CD14-positive monocyte (primary cell): ENCODE data around the gene OVOL3. TPM values are rescaled to one million over a fixed set of nuclear protein-coding genes. Genes with fewer than 3 reads are reported as not detected.

Experiments
- DNase-seq, 3 donors: peaks; one replicate each; pipeline ENCODE4 v3.0.0-alpha.2; 2011 to 2022
- H2AFZ ChIP-seq: 2 replicates; pipeline ENCODE4 v1.6.0; 2012; ENCODE audit warnings: mild to moderate bottlenecking, low read depth, low read length, inconsistent platforms; ENCODE audit not compliant: insufficient read depth, poor library complexity, severe bottlenecking
- H3K27ac ChIP-seq, 2 donors: 1 replicate in 1 of 2; 2 replicates in 1 of 2; pipeline ENCODE4 v1.5.1; 2012 to 2013; ENCODE audit warnings: low read length in 2 of 2, control low read depth in 1 of 2, inconsistent platforms in 1 of 2, low read depth in 1 of 2, mild to moderate bottlenecking in 1 of 2
- H3K27me3 ChIP-seq, 2 donors: one replicate each; pipeline versions ENCODE4 v1.6.0 to v1.6.1; 2011 to 2013; ENCODE audit warnings: low read length in 2 of 2; ENCODE audit not compliant: control insufficient read depth in 2 of 2, insufficient read depth in 2 of 2
- H3K36me3 ChIP-seq, 2 donors: replicated peaks in 1 of 2; 1 replicate in 1 of 2; 2 replicates in 1 of 2; pipeline versions ENCODE4 v1.5.1 to v1.6.1; 2012 to 2013; ENCODE audit warnings: low read length in 2 of 2, control low read depth in 1 of 2, inconsistent platforms in 1 of 2, mild to moderate bottlenecking in 1 of 2; ENCODE audit not compliant: insufficient read depth in 2 of 2, control insufficient read depth in 1 of 2
- H3K4me1 ChIP-seq, 2 donors: 1 replicate in 1 of 2; 2 replicates in 1 of 2; pipeline versions ENCODE4 v1.5.1 to v1.6.1; 2012 to 2013; ENCODE audit warnings: low read length in 2 of 2, control low read depth in 1 of 2, inconsistent platforms in 1 of 2, mild to moderate bottlenecking in 1 of 2, moderate library complexity in 1 of 2; ENCODE audit not compliant: insufficient read depth in 2 of 2, control insufficient read depth in 1 of 2
- H3K4me2 ChIP-seq: replicated peaks from 2 replicates; pipeline ENCODE3; 2012; ENCODE audit warnings: low read length, moderate library complexity, mild to moderate bottlenecking; ENCODE audit not compliant: poor library complexity, severe bottlenecking; ENCODE audit errors: extremely low read depth
- H3K4me3 ChIP-seq, 3 experiments: fragments of 200-600 bp in 1 of 3; sonication (generic) in 1 of 3; replicated peaks in 1 of 3; 1 replicate in 2 of 3; 2 replicates in 1 of 3; pipeline ENCODE4 v1.5.1; 2011 to 2013; ENCODE audit warnings: low read length in 3 of 3, mild to moderate bottlenecking in 3 of 3, control low read depth in 2 of 3, low read depth in 2 of 3, inconsistent platforms in 1 of 3, moderate library complexity in 1 of 3
- H3K79me2 ChIP-seq: 2 replicates; pipeline ENCODE4 v1.6.0; 2012; ENCODE audit warnings: mild to moderate bottlenecking, control low read depth, inconsistent platforms, low read length, moderate library complexity; ENCODE audit not compliant: insufficient read depth
- H3K9ac ChIP-seq: 2 replicates; pipeline ENCODE4 v1.6.0; 2017; ENCODE audit warnings: low read length, mild to moderate bottlenecking; ENCODE audit not compliant: insufficient read depth, poor library complexity, severe bottlenecking
- H3K9me3 ChIP-seq, 2 donors: replicated peaks in 1 of 2; 1 replicate in 1 of 2; 2 replicates in 1 of 2; pipeline versions ENCODE4 v1.5.1 to v1.6.1; 2012 to 2013; ENCODE audit warnings: low read length in 2 of 2, control low read depth in 1 of 2; ENCODE audit not compliant: control insufficient read depth in 1 of 2, insufficient read depth in 1 of 2
- H4K20me1 ChIP-seq: 2 replicates; pipeline ENCODE4 v1.6.0; 2012; ENCODE audit warnings: mild to moderate bottlenecking, low read length, control low read depth, moderate library complexity; ENCODE audit not compliant: insufficient read depth
- H3K27ac Mint-ChIP-seq, 7 donors: one replicate each; pipeline ENCODE4 v1.8.0; 2020; ENCODE audit warnings: mild to moderate bottlenecking in 7 of 7, mixed read lengths in 7 of 7, moderate library complexity in 6 of 7, inconsistent platforms in 2 of 7
- H3K27me3 Mint-ChIP-seq, 3 donors: one replicate each; pipeline ENCODE4 v1.8.0; 2021 to 2022; ENCODE audit warnings: low read depth in 3 of 3, mild to moderate bottlenecking in 3 of 3, mixed read lengths in 3 of 3, moderate library complexity in 3 of 3, inconsistent platforms in 1 of 3
- H3K36me3 Mint-ChIP-seq, 2 donors: one replicate each; pipeline ENCODE4 v1.8.0; 2020; ENCODE audit warnings: mixed read lengths in 2 of 2, inconsistent platforms in 1 of 2, mild to moderate bottlenecking in 1 of 2
- H3K4me1 Mint-ChIP-seq: one replicate; pipeline ENCODE4 v1.8.0; 2020; ENCODE audit warnings: mild to moderate bottlenecking, mixed read lengths
- H3K4me3 Mint-ChIP-seq, 2 donors: one replicate each; pipeline ENCODE4 v1.8.0; 2020; ENCODE audit warnings: mild to moderate bottlenecking in 2 of 2, mixed read lengths in 2 of 2, moderate library complexity in 1 of 2
- H3K9me3 Mint-ChIP-seq, 7 donors: one replicate each; pipeline ENCODE4 v1.8.0; 2020 to 2022; ENCODE audit warnings: mixed read lengths in 7 of 7, mild to moderate bottlenecking in 6 of 7, moderate library complexity in 6 of 7, inconsistent platforms in 2 of 7
- WGBS: methylation state at CpG from one replicate; pipeline ENCODE4 v1.1.5; 2013; ENCODE audit warnings: missing lambda C conversion rate; ENCODE audit not compliant: insufficient coverage; 5-methylcytosine and 5-hydroxymethylcytosine counted together
- intact Hi-C, 2 donors: fragments of 100-400 bp; cut with micrococcal nuclease; formaldehyde crosslinking; loops; one replicate each; pipeline versions ENCODE4 v1.15.0 to v1.15.1; 2023
- polyA plus RNA-seq, 3 donors: library from polyadenylated mRNA; depleted of rRNA in 1 of 3; unstranded in 2 of 3; stranded (reverse) in 1 of 3; fragments of 300-500 nt in 2 of 3; fragments of >200 nt in 1 of 3; fragmentation: Illumina TruSeq in 2 of 3; gene quantifications; 1 replicate in 2 of 3; 2 replicates in 1 of 3; pipeline ENCODE4 v1.2.3, GENCODE V29; 2012 to 2021
- TF ChIP-seq, protein P1 (sequence below): fragments of 200-600 bp; IDR thresholded peaks from one replicate; pipeline ENCODE4 v1.8.0; 2022; ENCODE audit warnings: antibody characterized with exemption, mild to moderate bottlenecking

Gene OVOL3
- polyA plus RNA-seq, 3 donors, result not detected

DNA sequence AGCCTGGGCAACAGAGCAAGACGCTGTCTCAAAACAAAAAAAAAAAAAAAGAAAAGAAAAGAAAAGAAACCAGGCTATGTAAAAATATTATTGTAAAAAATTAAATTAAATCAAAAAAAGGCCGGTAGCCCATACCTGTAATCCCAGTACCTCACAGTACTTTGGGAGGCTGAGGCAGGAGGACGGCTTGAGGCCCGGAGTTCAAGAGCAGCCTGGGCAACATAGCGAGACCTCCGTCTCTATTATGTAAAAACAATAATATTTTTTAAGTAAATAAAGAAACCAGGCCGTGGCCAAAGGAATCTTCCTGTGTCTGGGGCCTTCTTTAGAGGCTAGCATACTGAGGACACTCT, 28.2 kb downstream of the OVOL3 start:
- H3K36me3 ChIP-seq, result peaks cover 13 to 21% of the 10 kb centered on the region in 2 donors
- peaks cover 25% of the 10 kb centered on the region for H4K20me1 ChIP-seq
- Mint-ChIP-seq H3K27me3 (peaks cover 0 to 9% (median 3%) of the 10 kb centered on the region in 3 donors), H3K27ac (peak overlapping the region; percentile 96 to 99 (median 98)), H3K36me3 (peaks cover 20 to 24% of the 10 kb centered on the region in 2 donors), H3K9me3 (peaks cover 0 to 4% (median 0%) of the 10 kb centered on the region in 7 donors), H3K4me1 (peaks cover 30% of the 10 kb centered on the region), H3K4me3 (peak overlapping the region; percentile 98 to 99)
- intact Hi-C loops, result no loop called here
- H3K4me2 ChIP-seq, result peak overlapping the region; percentile 99
- peaks cover 28 to 44% of the 10 kb centered on the region in 2 donors for H3K4me1 ChIP-seq
- H3K9me3 ChIP-seq, result no peaks in the 10 kb centered on the region
- no peak for DNase-seq
- peaks cover 31% of the 10 kb centered on the region for H3K79me2 ChIP-seq
- peak overlapping the region; percentile 92 to 100 (median 96) for H3K4me3 ChIP-seq
- H3K27me3 ChIP-seq, result no peaks in the 10 kb centered on the region
- H3K27ac ChIP-seq, result peak overlapping the region; percentile 90 to 98
- WGBS, result 0% methylated on average over 1 of the region's 7 CpGs
- H3K9ac ChIP-seq, result peak overlapping the region; percentile 94
- H2AFZ ChIP-seq, result peak overlapping the region; percentile 87
- TF ChIP-seq, protein P1, sequence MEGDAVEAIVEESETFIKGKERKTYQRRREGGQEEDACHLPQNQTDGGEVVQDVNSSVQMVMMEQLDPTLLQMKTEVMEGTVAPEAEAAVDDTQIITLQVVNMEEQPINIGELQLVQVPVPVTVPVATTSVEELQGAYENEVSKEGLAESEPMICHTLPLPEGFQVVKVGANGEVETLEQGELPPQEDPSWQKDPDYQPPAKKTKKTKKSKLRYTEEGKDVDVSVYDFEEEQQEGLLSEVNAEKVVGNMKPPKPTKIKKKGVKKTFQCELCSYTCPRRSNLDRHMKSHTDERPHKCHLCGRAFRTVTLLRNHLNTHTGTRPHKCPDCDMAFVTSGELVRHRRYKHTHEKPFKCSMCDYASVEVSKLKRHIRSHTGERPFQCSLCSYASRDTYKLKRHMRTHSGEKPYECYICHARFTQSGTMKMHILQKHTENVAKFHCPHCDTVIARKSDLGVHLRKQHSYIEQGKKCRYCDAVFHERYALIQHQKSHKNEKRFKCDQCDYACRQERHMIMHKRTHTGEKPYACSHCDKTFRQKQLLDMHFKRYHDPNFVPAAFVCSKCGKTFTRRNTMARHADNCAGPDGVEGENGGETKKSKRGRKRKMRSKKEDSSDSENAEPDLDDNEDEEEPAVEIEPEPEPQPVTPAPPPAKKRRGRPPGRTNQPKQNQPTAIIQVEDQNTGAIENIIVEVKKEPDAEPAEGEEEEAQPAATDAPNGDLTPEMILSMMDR, result no peak

DNA sequence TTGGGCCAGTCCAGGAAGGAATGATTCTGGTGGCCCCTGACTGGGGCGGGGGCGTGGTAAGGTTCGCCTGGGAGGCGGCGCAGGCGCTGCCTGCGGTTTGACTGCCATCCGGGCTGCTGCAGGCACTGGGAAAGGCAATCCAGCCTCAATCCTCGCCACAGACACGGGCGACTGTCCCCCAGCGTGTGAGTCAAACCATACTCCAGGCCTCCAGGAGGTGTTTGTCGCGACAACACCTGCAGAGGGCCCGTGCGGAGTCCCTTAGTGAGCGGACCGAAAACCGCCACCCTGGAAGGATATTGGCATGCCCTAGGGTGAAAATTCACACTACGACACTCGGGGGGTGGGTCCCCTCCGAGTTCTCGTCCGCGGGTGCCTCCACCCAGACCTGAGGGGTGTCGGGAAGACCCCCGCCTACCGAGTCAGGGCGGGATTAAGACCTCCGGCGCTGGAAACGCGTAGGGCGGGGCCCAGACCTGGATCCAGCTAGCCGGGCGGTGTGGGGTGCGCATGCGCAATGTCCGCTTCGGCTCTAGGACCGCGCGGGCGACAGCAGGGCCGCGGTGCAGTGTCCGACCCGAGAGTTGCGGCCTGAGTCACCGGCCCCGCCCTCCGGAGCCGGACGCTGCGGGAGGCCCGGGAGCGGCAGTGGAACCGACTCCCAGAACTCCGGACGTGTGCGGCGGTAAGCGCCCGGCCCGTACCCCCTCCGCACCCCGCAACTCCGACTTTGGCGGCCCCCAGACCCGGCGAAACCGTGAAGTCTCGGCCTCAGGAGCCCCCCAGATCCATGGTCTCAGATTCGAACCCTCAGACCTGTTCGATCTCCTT, 28.7 kb downstream of the OVOL3 start, which contains the start of gene CAPNS1:
Gene CAPNS1 (plus strand): TSS at position 594 of the 831 bp plus-strand sequence. CDS start 946 bp downstream, outside the sequence.
- Mint-ChIP-seq H3K9me3 (peaks cover 0 to 4% (median 0%) of the 10 kb centered on the region in 7 donors), H3K36me3 (peaks cover 25 to 27% of the 10 kb centered on the region in 2 donors), H3K27me3 (peaks cover 0 to 9% (median 3%) of the 10 kb centered on the region in 3 donors), H3K27ac (peak within 1 kb of the TSS; percentile 96 to 99 (median 98)), H3K4me1 (peaks cover 30% of the 10 kb centered on the region), H3K4me3 (peak within 1 kb of the TSS; percentile 98 to 99)
- H2AFZ ChIP-seq, result peak within 1 kb of the TSS; percentile 87
- H4K20me1 ChIP-seq, result peaks cover 31% of the 10 kb centered on the region
- peak within 1 kb of the TSS; percentile 90 to 98 for H3K27ac ChIP-seq
- peak; percentile 93 to 96 (median 94) for DNase-seq
- peak within 1 kb of the TSS; percentile 92 to 100 (median 96) for H3K4me3 ChIP-seq
- H3K4me1 ChIP-seq, result peaks cover 28 to 44% of the 10 kb centered on the region in 2 donors
- H3K27me3 ChIP-seq, result no peaks in the 10 kb centered on the region
- TF ChIP-seq, protein P1, result no peak
- intact Hi-C loops, result loop anchor here in 1 of 2 donors (2.0 to 10.0 kb wide), 3 partner anchors 13 to 395 kb away; partner anchors contain the start of genes IGFLR1, LIN37, POLR2I and PSENEN
- peaks cover 18 to 27% of the 10 kb centered on the region in 2 donors for H3K36me3 ChIP-seq
- H3K79me2 ChIP-seq, result peaks cover 31% of the 10 kb centered on the region
- H3K4me2 ChIP-seq, result peak within 1 kb of the TSS; percentile 99
- no peaks in the 10 kb centered on the region for H3K9me3 ChIP-seq
- H3K9ac ChIP-seq, result peak within 1 kb of the TSS; percentile 94
- WGBS, result under 1% methylated on average over 73 of the region's 75 CpGs
